Epithelial cell of esophagus (primary cell): ENCODE data around the gene DOCK4.

Source experiments
- DNase-seq: peaks from one replicate; pipeline ENCODE4 v3.0.0; 2010; ENCODE audit warnings: low read depth
- H3K4me3 ChIP-seq: 2 replicates; pipeline ENCODE4 v1.5.1; 2011; ENCODE audit warnings: mild to moderate bottlenecking, low read length, control low read depth
- CTCF ChIP-seq: IDR thresholded peaks from 2 replicates; pipeline ENCODE4 v1.5.1; 2011; ENCODE audit warnings: low read depth, mild to moderate bottlenecking, low read length, control low read depth, inconsistent platforms; ENCODE audit not compliant: insufficient read depth; ENCODE audit errors: missing control alignments

Gene DOCK4

GRCh38 chr7:111697771-111698170, 508.4 kb downstream of the DOCK4 start:
- no peak for TF ChIP-seq CTCF
- peak; percentile 41 for DNase-seq
- H3K4me3 ChIP-seq, result no peak overlapping the region

- no peak overlapping the region for H3K4me3 ChIP-seq
- TF ChIP-seq CTCF, result no peak
- DNase-seq, result peak; percentile 20
Measured at GRCh38 chr7:111694376-111694775, 511.8 kb downstream of the DOCK4 start.

GRCh38 chr7:111690364-111691111, 515.7 kb downstream of the DOCK4 start:
- no peak overlapping the region for H3K4me3 ChIP-seq
- no peak for TF ChIP-seq CTCF
- DNase-seq, result no peak

- H3K4me3 ChIP-seq, result no peak overlapping the region
- DNase-seq, result no peak
- no peak for TF ChIP-seq CTCF
Measured at GRCh38 chr7:111685349-111685748, 520.9 kb downstream of the DOCK4 start.

- DNase-seq, result no peak
- no peak overlapping the region for H3K4me3 ChIP-seq
- no peak for TF ChIP-seq CTCF
Measured at GRCh38 chr7:111682588-111683340, 523.4 kb downstream of the DOCK4 start.

- H3K4me3 ChIP-seq, result no peak overlapping the region
- no peak for TF ChIP-seq CTCF
- DNase-seq, result no peak
Measured at GRCh38 chr7:111681242-111681641, 525.0 kb downstream of the DOCK4 start.
